ENCODE measurements around the gene CNTLN. TPM values are rescaled to one million over a fixed set of nuclear protein-coding genes. Genes with fewer than 3 reads are reported as not detected.
"Not testable (repeated sequence)": the region's sequence is repeated elsewhere in the genome, so short reads cannot be mapped to it uniquely, and the experiment has no call there.

CNTLN gene
- total RNA-seq, 1 donor from 2014 or later: 7.8 TPM

GRCh38 chr9:17230646-17231045 lies 95.8 kb downstream of the CNTLN start:
- TF ChIP-seq, protein P1, sequence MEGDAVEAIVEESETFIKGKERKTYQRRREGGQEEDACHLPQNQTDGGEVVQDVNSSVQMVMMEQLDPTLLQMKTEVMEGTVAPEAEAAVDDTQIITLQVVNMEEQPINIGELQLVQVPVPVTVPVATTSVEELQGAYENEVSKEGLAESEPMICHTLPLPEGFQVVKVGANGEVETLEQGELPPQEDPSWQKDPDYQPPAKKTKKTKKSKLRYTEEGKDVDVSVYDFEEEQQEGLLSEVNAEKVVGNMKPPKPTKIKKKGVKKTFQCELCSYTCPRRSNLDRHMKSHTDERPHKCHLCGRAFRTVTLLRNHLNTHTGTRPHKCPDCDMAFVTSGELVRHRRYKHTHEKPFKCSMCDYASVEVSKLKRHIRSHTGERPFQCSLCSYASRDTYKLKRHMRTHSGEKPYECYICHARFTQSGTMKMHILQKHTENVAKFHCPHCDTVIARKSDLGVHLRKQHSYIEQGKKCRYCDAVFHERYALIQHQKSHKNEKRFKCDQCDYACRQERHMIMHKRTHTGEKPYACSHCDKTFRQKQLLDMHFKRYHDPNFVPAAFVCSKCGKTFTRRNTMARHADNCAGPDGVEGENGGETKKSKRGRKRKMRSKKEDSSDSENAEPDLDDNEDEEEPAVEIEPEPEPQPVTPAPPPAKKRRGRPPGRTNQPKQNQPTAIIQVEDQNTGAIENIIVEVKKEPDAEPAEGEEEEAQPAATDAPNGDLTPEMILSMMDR (IDR thresholded peaks at IDR 0.05): no peak
- no peaks in the 10 kb centered on the region for H3K27me3 Mint-ChIP-seq (ENCODE audit: low read depth)
- no peaks in the 10 kb centered on the region for H3K36me3 Mint-ChIP-seq (ENCODE audit: low read depth)
- no peak overlapping the region for H3K27ac Mint-ChIP-seq (ENCODE audit: unreplicated experiment)
- DNase-seq (ENCODE audit: low spot score): no peak
- H3K9me3 Mint-ChIP-seq (ENCODE audit: low read depth): no peaks in the 10 kb centered on the region
- H3K4me3 Mint-ChIP-seq (ENCODE audit: unreplicated experiment): no peak overlapping the region
- H3K4me1 Mint-ChIP-seq (ENCODE audit: low read depth): peaks cover 9% of the 10 kb centered on the region

GRCh38 chr9:17236147-17236546 lies 101.3 kb downstream of the CNTLN start:
- Mint-ChIP-seq H3K27ac (ENCODE audit: unreplicated experiment) (no peak overlapping the region), H3K36me3 (ENCODE audit: low read depth) (peaks cover 12% of the 10 kb centered on the region), H3K4me1 (ENCODE audit: low read depth) (peaks cover 14% of the 10 kb centered on the region), H3K4me3 (ENCODE audit: unreplicated experiment) (no peak overlapping the region), H3K9me3 (ENCODE audit: low read depth) (peaks cover 3% of the 10 kb centered on the region), H3K27me3 (ENCODE audit: low read depth) (no peaks in the 10 kb centered on the region)
- DNase-seq (ENCODE audit: low spot score): no peak
- TF ChIP-seq, protein P1 (IDR thresholded peaks at IDR 0.05): no peak

- no peak for DNase-seq (ENCODE audit: low spot score)
- Mint-ChIP-seq H3K27ac (ENCODE audit: unreplicated experiment) (no peak overlapping the region), H3K9me3 (ENCODE audit: low read depth) (peaks cover 49% of the 10 kb centered on the region), H3K36me3 (ENCODE audit: low read depth) (peaks cover 38% of the 10 kb centered on the region), H3K27me3 (ENCODE audit: low read depth) (no peaks in the 10 kb centered on the region), H3K4me3 (ENCODE audit: unreplicated experiment) (no peak overlapping the region), H3K4me1 (ENCODE audit: low read depth) (no peaks in the 10 kb centered on the region)
- TF ChIP-seq, protein P1 (IDR thresholded peaks at IDR 0.05): no peak
Measured at GRCh38 chr9:17246770-17247169, 111.9 kb downstream of the CNTLN start.

GRCh38 chr9:17251100-17251499 lies 116.3 kb downstream of the CNTLN start:
- Mint-ChIP-seq H3K9me3 (ENCODE audit: low read depth) (peaks cover 58% of the 10 kb centered on the region), H3K4me1 (ENCODE audit: low read depth) (no peaks in the 10 kb centered on the region), H3K36me3 (ENCODE audit: low read depth) (peaks cover 26% of the 10 kb centered on the region), H3K27me3 (ENCODE audit: low read depth) (no peaks in the 10 kb centered on the region), H3K4me3 (ENCODE audit: unreplicated experiment) (no peak overlapping the region), H3K27ac (ENCODE audit: unreplicated experiment) (no peak overlapping the region)
- TF ChIP-seq, protein P1 (IDR thresholded peaks at IDR 0.05): no peak
- no peak for DNase-seq (ENCODE audit: low spot score)

DNA sequence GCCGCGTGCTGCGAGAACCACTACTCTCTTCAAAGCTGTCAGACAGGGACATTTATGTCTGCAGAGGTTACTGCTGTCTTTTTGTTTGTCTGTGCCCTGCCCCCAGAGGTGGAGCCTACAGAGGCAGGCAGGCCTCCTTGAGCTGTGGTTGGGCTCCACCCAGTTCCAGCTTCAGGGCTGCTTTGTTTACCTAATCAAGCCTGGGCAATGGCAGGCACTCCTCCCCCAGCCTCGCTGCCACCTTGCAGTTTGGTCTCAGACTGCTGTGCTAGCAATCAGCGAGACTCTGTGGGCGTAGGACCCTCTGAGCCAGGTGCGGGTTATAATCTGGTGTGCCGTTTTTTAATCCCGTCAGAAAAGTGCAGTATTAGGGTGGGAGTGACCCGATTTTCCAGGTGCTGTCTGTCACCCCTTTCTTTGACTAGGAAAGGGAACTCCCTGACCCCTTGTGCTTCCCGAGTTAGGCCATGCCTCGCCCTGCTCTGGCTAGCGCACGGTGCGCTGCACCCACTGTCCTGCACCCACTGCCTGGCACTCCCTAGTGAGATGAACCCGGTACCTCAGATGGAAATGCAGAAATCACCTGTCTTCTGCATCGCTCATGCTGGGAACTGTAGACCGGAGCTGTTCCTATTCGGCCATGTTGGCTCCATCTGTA lies 133.8 kb downstream of the CNTLN start:
- not testable (repeated sequence) for DNase-seq (ENCODE audit: low spot score); H3K36me3 Mint-ChIP-seq (ENCODE audit: low read depth); H3K27ac Mint-ChIP-seq (ENCODE audit: unreplicated experiment); H3K9me3 Mint-ChIP-seq (ENCODE audit: low read depth); H3K27me3 Mint-ChIP-seq (ENCODE audit: low read depth)
- peak overlapping the region; percentile 9 for H3K4me3 Mint-ChIP-seq (ENCODE audit: unreplicated experiment)
- H3K4me1 Mint-ChIP-seq (ENCODE audit: low read depth): peaks cover 16% of the 10 kb centered on the region

- TF ChIP-seq, protein P1 (IDR thresholded peaks at IDR 0.05): no peak
- H3K36me3 Mint-ChIP-seq (ENCODE audit: low read depth): peaks cover 1% of the 10 kb centered on the region
- peaks cover 16% of the 10 kb centered on the region for H3K4me1 Mint-ChIP-seq (ENCODE audit: low read depth)
- no peaks in the 10 kb centered on the region for H3K27me3 Mint-ChIP-seq (ENCODE audit: low read depth)
- H3K4me3 Mint-ChIP-seq (ENCODE audit: unreplicated experiment): no peak overlapping the region
- DNase-seq (ENCODE audit: low spot score): no peak
- H3K27ac Mint-ChIP-seq (ENCODE audit: unreplicated experiment): no peak overlapping the region
- peaks cover 6% of the 10 kb centered on the region for H3K9me3 Mint-ChIP-seq (ENCODE audit: low read depth)
Measured at GRCh38 chr9:17269799-17270198, 135.0 kb downstream of the CNTLN start.
